H54 (cell line): ENCODE results near the gene ETS2.

ENCODE experiments used
- DNase-seq: peaks from one replicate; pipeline ENCODE4 v3.0.0; 2011; ENCODE audit warnings: low spot score, mixed read lengths; ENCODE audit not compliant: insufficient read length
- FAIRE-seq: peaks from 3 replicates; lab custom pipeline; 2011; peaks lifted over from hg19 to GRCh38; lab: Jason Lieb, UNC
- POLR2A ChIP-seq: IDR thresholded peaks from 2 replicates; pipeline ENCODE4 v1.6.1; 2011; ENCODE audit warnings: low read depth, mild to moderate bottlenecking, low read length

The ETS2 gene

DNA sequence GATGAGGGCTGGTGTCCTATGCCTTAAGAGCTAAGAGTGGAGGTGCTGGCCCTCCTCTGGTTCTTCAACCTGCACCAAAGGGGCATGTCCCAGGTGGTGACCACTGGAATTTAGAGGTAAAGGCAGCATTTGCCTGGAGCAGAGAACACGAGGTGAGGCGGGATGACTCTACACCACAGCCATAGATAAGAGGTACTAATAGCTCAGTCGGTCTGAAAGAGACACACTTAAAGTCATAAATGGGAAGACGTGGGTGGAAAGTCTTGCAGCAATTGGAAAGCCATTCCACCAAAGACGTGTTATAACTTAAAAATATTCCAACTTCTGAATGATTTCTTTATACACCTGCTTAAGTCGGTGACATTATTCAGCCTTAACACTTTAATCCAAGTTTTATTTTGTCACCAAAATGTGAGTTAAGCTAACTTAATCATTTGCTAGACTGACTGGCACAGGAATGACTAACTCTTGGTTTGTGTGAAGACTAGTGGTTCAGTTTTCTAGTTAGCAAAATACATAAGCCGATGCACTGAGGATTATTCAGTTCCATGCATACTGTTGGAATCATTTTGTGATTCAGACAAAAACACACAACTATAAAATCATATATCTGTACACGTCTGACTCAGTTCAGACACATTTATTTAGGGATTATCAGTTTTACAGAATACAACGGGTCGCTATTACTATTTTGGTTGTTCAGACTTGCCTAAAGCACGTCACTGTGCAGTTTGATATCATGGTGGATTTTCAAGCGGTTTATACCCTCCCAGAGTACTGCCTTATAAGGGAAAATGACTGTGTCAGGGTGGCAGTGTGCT, 4.6 kb upstream of the ETS2 start:
- DNase-seq (no peak), FAIRE-seq (no peak)
- no peak for TF ChIP-seq POLR2A

DNA sequence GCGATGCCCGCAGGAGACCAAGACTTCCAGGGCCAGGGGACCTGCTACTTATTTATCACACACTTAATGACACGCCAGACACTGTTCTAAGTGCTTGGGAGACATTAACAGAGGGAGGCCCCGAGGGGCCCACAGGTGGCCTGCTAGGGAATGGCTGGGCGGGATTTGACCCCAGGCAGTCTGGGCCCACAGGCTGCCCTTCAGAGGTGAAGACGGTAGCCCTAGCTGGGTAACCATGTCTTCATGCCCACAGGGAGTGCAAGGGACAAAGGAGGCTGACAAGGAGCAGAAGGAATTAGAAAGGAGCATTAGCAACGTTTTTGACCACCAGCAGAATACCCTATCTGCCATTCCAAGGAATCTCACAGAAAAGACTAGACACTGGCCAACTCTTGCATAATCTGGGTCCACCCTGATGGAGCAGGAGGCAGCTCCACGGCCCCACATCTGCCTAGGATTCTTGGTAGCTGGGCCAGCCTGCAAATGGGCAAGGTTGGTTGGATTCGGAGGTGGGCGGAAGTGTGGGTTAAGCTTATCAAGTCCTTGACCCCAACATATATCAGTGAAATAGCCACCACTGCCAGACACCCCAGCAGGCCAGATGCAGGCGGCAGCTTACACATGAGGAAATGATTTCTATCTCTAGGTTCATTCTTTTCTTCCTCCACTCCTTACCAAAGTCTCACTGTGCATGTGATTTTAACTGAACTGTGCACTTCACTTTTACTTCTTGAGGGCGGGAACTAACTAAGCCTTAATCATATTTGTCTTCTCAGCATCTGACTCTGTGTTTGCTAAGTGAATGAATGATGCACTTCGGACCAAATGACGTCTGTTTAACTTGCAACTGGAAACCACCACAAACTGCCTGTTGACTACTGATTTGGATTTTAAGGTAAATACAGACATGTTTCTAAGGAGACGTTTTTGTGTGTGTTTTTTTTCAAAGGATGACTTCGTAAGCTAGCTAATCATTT, 3.4 kb upstream of the ETS2 start:
- DNase-seq (no peak), FAIRE-seq (no peak)
- TF ChIP-seq POLR2A = no peak

DNA sequence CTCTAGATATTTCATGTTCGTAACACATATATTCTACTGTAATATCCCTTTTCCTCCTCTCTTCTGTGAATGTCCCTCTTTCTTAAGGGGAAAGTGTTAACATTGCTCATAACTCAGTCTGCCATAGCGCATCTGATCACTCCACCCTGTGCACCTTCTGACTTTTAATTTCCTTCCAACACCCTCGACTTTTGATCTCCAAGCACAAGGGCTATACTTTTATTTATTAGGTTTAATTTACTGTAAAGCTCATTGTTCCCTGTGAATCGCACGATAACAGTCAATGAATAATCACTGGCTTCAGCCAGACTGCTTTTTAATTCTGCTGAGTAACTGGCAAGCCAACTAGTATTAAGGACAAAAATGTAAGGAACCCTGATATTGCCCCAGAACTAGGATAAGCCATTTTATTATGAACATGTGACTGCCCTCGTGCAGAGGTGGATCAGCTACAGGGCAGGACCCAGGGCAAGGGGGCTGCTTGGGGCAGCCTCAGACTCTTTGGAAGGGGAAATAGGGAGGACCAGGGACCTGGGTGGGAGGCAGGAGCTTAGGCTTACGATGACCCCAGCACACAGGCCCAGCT, 2.6 kb upstream of the ETS2 start:
- TF ChIP-seq POLR2A = no peak
- FAIRE-seq (no peak), DNase-seq (no peak)

DNA sequence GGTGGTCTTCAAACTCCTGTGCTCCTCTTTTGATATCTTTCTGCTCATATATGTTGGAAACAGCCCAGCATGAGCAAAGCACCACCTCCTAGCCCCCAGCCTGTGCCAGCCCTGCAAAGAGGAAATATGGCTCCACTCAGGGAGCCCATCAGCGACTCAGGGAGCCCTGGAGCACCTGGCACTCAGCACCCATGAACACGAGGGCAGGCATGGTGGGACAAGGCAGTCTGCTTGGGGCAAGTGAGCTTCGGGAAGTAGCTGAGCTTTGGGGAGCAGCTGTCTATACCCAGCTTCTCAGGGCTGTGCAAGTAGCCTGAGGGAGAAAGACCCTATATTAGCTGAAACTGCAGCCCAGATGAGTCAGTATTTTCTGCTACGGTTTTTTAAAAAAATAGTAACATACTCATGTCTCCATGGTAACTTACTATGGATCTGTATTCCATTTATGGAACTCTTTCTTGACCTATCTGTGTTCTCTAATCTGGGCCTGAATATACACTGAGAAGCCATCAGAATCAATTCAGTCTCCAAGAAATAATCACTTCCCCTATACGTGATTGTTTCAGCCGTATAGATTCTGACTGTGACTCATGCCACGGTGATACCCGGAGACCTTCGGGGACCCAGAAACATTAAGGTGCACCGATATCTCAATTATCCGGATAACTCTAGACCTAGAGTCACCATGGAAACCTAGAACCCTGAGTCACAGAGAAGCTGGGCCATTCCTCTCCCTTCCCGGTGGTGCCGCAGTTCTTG, 1.5 kb upstream of the ETS2 start:
- DNase-seq (no peak), FAIRE-seq (no peak)
- no peak for TF ChIP-seq POLR2A

DNA sequence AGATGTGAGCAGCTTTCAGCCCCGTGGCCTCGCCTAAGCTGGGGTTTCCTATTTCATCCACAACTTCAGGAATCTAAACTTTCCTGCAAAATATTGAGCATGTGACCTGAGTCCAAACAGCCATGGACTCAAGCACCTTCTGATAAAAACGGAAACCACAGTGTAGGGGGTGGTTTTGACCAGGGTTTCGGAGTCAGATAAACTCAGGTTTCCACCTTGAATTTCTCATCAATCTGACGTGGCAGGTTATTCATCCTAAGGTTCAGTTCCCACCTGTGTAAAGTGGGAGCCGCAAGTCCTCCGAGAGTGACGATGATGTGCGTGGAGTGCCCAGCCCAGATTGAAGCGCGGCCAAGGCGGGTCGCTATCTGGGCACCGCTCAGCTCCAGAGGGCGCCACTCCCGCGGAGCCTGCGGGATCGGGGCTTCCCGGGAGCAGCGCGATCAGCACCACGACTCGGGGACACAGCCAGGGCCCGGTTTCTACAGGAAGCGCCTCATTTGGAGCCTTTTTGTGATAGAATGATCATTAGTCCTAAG, 871 bp upstream of the ETS2 start:
- no peak for TF ChIP-seq POLR2A

DNA sequence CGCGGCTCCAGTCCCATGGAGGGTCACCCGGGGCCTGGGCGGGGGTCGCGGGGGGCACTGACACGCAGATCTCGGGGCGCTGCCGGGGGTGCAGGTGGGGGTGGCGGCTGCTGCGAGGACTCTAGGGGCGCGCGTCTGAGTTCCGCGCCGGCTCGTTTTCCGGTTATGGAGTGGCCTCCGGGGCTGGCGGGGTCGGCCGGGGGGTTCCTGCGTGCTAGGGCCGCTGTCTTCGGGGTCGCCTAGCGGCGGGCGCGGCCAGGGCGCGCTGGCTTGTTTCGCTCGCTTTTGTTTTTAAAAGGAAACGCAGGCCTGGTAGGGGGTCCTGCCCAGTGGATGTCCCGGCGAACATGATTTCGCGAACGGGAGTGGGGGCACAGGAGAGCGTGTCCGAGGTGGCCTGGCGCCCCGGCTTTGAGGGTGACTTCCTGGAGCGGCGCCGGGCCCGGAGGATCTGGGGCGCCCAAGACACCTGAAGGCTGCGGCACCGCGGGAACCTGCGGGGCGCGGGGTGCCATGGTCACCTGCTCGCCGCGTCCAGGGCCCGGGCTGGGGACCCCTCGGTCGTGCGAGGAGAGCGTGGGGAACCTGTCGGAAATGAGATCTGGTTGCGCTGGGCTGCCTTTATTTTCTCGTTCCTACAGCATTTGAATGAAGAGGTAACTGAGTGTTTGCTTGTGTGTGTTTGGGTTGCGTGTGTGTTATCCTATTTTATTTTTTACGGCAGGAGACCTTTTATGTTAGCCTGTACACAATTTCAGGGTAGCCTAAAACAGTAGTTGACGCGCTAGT, 618 bp downstream of the ETS2 start:
- DNase-seq (no peak), FAIRE-seq (no peak)
- TF ChIP-seq POLR2A = no peak

More for the DNA sequence above, 871 bp upstream of the ETS2 start:
- no peak for FAIRE-seq
- DNase-seq = no peak

DNA sequence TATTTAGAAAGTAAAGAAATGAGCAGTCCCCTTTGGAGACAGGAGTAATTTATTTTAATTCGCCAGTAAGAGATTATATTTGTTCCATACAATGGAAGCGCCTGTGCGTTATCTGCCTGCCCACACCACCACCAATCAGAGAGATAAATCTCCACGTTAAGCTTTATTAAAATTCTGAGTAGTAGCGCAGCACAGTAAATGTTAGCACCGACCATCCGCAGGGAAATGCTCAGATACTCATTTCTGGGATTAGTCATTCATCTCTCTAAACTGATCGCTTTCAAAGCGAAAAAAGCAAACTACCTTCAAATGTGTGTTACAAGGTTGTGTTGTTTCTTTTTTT, 1.2 kb downstream of the ETS2 start:
- TF ChIP-seq POLR2A = no peak
- DNase-seq (no peak), FAIRE-seq (no peak)

DNA sequence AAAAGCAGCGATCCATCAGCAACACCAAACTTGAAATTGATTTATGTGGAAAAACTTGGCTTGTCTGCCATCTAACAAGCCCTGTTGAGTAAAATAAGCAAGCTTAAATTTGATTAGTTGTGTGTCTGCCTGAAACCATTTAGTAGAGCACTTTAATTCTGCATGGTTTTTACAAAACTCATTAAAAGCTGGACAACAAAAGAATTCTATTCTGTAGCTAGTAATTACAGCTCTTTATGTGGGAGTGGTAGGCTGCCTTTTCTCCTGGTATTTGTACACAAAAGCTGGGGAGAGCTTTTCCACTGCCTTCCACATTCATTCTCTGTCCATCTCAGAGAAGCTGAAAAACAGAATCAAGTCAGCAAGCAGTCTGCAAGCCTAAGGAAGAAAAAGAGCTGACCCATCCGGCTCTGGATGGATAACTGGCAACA, 1.7 kb downstream of the ETS2 start:
- FAIRE-seq (no peak), DNase-seq (no peak)
- TF ChIP-seq POLR2A = no peak

DNA sequence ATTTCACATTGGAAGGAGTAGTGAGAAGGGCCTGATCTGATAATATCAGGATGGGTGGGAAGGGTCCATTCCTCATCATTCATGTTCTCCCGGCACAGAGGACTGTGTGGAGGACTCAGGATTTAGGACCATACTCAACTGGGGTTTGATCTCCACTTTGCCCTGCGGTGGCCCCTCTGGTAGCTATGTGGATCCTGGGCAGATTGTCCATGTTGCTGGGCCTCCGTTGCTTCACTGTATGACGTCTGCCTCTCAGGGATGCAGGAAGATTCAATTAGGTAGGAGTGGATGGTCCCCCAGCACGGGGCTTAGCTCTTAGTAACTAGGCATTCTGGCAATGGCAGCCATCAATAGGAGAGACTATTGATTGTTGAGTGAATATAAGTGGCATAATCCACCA, 2.3 kb downstream of the ETS2 start:
- DNase-seq (no peak), FAIRE-seq (no peak)
- TF ChIP-seq POLR2A = no peak

DNA sequence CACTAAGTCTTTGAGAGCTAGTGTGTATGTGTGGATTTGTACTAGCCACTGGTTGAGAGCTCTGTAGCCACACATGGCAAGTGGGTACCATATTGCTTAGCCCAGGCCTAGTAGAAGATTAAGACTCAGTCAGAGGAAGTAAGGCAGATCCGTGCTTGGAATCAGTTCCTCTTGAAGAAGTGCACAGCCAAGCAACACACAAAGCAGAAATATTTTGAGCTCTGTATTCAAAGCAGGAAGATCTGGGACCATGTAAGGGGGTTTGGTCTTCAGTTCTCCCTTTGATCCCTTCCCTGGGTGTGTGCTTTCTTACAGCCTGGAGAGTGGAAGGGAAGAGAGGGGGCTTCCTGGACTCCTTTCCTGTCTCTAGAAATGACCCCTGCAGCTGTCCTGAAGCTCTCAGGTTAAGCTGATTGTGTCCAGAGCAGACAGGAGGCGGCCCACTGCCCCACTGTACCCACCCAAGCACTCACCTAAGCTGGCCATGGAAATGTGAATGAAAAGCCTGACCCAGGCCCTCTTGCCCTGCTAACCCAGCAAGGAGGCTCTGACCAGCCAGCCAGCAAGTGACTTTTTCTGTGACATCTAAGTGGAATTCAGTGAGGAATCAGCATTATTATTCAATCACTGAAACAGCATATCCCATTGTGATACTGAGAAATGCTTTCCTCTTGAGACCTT, 3.6 kb downstream of the ETS2 start:
- no peak for TF ChIP-seq POLR2A
- FAIRE-seq = no peak
- DNase-seq = no peak

DNA sequence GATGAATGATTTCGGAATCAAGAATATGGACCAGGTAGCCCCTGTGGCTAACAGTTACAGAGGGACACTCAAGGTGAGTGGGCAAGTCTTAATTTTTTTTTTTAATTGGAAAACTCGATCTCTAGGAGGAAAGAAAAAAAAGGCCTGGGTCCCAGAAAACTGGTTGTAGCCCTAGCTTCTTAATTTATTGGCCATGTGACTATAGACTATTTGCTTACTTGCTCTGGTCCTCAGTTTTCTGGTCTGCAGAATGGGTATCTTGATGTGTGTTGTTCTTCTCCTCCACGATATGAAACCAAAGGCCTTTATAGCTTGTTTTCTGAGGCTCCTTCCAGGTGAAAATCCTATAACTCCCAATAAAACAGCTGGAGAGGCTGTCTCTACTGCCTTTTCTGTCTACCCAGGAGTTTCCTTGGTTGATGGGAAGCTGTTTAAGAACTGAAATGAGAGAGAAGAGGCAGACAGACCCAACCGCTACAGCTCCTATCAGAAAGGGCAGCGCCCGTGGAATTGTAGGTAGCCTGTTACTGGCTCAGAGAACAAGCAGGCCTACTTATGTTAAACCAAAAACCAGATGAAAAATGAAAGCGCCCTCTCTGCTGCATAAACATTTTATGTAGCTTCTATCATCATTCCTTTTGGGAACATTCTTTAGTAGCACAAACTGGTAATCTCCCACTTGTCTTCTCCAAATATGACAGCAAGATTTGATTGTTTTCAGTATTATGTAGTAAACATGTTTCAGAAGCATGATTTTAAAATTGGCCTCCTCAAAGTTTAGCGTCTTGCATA, 4.5 kb downstream of the ETS2 start:
- no peak for TF ChIP-seq POLR2A
- no peak for DNase-seq
- no peak for FAIRE-seq
